Rectal smooth muscle tissue (tissue), 1 donor: Measurements from ENCODE around the gene GPR78.
"Not testable (repeated sequence)": the region's sequence is repeated elsewhere in the genome, so short reads cannot be mapped to it uniquely, and the experiment has no call there.

Experiments used
- H3K27ac ChIP-seq: one replicate; pipeline ENCODE4 v1.7.0; 2013; ENCODE audit warnings: low read depth, low read length, inconsistent platforms
- H3K27me3 ChIP-seq: one replicate; pipeline ENCODE4 v1.7.0; 2013; ENCODE audit warnings: low read length; ENCODE audit not compliant: control insufficient read depth, insufficient read depth
- H3K36me3 ChIP-seq: one replicate; pipeline ENCODE4 v1.7.0; 2013; ENCODE audit warnings: low read length; ENCODE audit not compliant: control insufficient read depth, insufficient read depth
- H3K4me1 ChIP-seq: one replicate; pipeline ENCODE4 v1.7.0; 2013; ENCODE audit warnings: low read length; ENCODE audit not compliant: control insufficient read depth, insufficient read depth
- H3K4me3 ChIP-seq: one replicate; pipeline ENCODE4 v1.7.0; 2013; ENCODE audit warnings: low read length
- H3K9ac ChIP-seq: one replicate; pipeline ENCODE4 v1.7.0; 2013; ENCODE audit warnings: low read length

The GPR78 gene

DNA sequence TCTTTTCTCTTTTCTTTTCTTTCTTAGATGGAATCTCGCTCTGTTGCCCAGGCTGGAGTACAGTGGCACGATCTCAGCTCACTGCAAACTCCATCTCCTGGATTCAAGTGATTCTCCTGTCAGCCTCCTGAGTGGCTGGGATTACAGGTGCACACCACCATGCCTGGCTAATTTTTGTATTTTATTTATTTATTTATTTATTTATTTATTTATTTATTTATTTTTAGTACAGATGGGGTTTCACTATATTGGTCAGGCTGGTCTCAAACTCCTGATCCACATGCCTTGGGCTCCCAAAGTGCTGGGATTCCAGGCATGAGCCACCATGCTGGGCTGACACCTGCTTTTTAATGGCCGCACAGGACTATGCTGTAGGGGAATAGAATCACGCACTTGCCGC is 3.6 kb upstream of the GPR78 start:
- not testable (repeated sequence) for H3K27me3 ChIP-seq, H3K4me3 ChIP-seq, H3K36me3 ChIP-seq, H3K27ac ChIP-seq, H3K9ac ChIP-seq, H3K4me1 ChIP-seq

GRCh38 chr4:8577046-8577445 is 3.1 kb upstream of the GPR78 start:
- Histone ChIP-seq H3K27me3 (peaks cover 13% of the 10 kb centered on the region), H3K4me1 (no peaks in the 10 kb centered on the region)

DNA sequence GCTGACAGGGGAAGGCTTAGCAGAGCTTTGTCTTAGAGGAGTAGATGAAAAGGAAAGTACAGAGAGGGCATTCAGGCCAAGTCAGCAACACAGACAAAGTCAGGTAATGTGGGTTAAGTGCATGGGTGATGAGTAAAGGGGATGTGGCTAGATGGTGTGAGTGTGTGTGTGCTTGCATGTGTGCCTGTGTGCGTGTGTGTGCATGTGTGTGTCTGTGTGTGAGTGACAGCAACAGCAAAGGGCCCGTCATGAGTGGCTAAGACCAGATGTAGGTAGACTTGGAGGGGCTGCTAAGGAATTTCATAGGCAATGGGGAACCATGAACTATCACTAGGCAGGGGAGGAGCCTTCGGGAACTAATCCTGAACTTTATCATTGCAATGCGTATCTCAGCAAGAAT is 2.2 kb upstream of the GPR78 start:
- Histone ChIP-seq H3K4me3 (no peak overlapping the region), H3K27me3 (peaks cover 14% of the 10 kb centered on the region), H3K4me1 (no peaks in the 10 kb centered on the region), H3K9ac (no peak overlapping the region), H3K36me3 (no peaks in the 10 kb centered on the region), H3K27ac (no peak overlapping the region)

More at GRCh38 chr4:8577046-8577445, 3.1 kb upstream of the GPR78 start:
- no peaks in the 10 kb centered on the region for H3K36me3 ChIP-seq
- H3K9ac ChIP-seq = no peak overlapping the region
- no peak overlapping the region for H3K4me3 ChIP-seq
- no peak overlapping the region for H3K27ac ChIP-seq

- Histone ChIP-seq H3K9ac (no peak overlapping the region), H3K4me3 (no peak overlapping the region), H3K4me1 (no peaks in the 10 kb centered on the region), H3K27me3 (peaks cover 14% of the 10 kb centered on the region), H3K27ac (no peak overlapping the region), H3K36me3 (no peaks in the 10 kb centered on the region)
Observed at GRCh38 chr4:8578717-8579116, 1.5 kb upstream of the GPR78 start.

- peaks cover 14% of the 10 kb centered on the region for H3K27me3 ChIP-seq
- no peak overlapping the region for H3K4me3 ChIP-seq
- no peaks in the 10 kb centered on the region for H3K36me3 ChIP-seq
- H3K4me1 ChIP-seq = no peaks in the 10 kb centered on the region
- H3K27ac ChIP-seq = no peak overlapping the region
- H3K9ac ChIP-seq = no peak overlapping the region
Observed at GRCh38 chr4:8579526-8580320, 469 bp upstream of the GPR78 start.

DNA sequence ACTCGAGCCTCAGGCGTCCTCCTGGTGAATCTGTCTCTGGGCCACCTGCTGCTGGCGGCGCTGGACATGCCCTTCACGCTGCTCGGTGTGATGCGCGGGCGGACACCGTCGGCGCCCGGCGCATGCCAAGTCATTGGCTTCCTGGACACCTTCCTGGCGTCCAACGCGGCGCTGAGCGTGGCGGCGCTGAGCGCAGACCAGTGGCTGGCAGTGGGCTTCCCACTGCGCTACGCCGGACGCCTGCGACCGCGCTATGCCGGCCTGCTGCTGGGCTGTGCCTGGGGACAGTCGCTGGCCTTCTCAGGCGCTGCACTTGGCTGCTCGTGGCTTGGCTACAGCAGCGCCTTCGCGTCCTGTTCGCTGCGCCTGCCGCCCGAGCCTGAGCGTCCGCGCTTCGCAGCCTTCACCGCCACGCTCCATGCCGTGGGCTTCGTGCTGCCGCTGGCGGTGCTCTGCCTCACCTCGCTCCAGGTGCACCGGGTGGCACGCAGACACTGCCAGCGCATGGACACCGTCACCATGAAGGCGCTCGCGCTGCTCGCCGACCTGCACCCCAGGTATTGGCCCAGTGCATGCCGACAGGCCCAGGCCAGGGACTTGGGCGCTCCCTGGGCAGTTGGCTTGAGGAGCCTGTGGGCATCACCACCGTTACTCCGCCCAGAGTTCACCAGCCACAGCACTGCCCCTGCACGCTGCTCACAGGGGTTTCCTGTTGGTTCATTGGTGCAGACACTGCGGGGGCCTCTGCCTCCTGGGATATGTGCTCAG is 1.1 kb downstream of the GPR78 start:
- Histone ChIP-seq H3K4me1 (no peaks in the 10 kb centered on the region), H3K27me3 (peaks cover 18% of the 10 kb centered on the region), H3K27ac (no peak overlapping the region), H3K36me3 (no peaks in the 10 kb centered on the region), H3K4me3 (no peak overlapping the region), H3K9ac (no peak overlapping the region)

DNA sequence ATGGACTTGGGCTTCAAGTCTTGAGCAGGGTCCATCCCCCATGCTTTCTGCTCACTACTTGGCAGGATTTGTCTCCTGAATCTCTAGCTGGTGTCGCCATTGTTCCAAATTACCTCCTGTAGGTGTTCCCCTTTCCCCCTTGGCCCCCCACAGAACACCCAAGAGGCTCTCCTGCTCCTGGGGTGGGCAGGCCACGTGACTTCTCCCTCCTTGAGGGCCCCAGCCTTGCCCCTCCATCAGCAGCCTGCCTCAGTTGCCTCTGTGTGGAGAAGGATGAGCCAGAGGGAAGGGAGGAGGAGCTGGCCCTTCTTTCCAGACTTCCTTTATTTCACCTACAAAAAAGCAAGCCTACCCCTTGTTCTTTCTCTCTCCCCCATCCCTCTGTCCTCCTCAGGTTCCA is 1.8 kb downstream of the GPR78 start:
- Histone ChIP-seq H3K9ac (no peak overlapping the region), H3K27me3 (peaks cover 18% of the 10 kb centered on the region), H3K36me3 (no peaks in the 10 kb centered on the region), H3K4me1 (no peaks in the 10 kb centered on the region), H3K4me3 (no peak overlapping the region), H3K27ac (no peak overlapping the region)

- Histone ChIP-seq H3K27ac (no peak overlapping the region), H3K36me3 (no peaks in the 10 kb centered on the region), H3K4me1 (no peaks in the 10 kb centered on the region), H3K4me3 (no peak overlapping the region), H3K27me3 (peaks cover 18% of the 10 kb centered on the region), H3K9ac (no peak overlapping the region)
Observed at GRCh38 chr4:8582436-8582835, 2.2 kb downstream of the GPR78 start.

DNA sequence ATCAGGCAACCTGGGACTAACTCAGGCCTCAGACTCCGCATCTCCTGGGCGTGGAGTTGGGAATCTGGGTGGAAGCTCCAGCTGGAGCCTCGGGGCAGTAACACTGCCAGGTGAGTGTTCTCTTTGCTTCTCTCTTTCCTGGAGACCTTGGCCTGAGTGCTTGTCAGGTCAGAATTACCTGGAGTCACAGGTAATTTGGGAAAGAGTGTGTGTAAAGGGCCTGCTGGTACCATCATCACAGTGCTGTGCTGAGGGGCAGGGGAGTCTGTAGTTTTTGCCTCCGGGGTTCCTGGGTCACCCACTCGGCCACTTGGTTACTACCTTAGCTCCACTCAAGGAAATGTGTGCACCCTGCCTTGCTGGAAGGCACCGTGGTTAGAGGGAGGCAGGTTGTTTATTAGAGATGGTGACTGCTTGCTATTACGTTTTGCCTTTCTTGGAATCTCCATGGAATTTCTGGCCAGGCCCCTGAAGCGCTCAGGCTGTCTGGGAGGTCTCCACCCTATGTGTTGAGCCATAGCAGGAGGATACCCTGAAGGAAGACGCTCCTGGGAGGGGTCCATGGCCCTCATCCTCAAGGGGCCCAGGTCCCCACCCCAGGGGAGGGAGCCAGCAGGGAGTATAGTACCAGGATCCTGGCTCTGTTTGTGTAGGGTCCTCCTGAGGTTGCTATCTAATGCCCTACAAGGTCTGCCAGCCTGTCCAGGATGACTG is 2.9 kb downstream of the GPR78 start:
- Histone ChIP-seq H3K27ac (no peak overlapping the region), H3K4me3 (no peak overlapping the region), H3K27me3 (peaks cover 22% of the 10 kb centered on the region), H3K9ac (no peak overlapping the region), H3K4me1 (no peaks in the 10 kb centered on the region), H3K36me3 (no peaks in the 10 kb centered on the region)

- no peak overlapping the region for H3K9ac ChIP-seq
- no peaks in the 10 kb centered on the region for H3K36me3 ChIP-seq
- no peak overlapping the region for H3K27ac ChIP-seq
- peaks cover 22% of the 10 kb centered on the region for H3K27me3 ChIP-seq
- no peaks in the 10 kb centered on the region for H3K4me1 ChIP-seq
- no peak overlapping the region for H3K4me3 ChIP-seq
Observed at GRCh38 chr4:8583655-8584025, 3.4 kb downstream of the GPR78 start.

GRCh38 chr4:8585186-8585585 is 5.0 kb downstream of the GPR78 start:
- Histone ChIP-seq H3K4me1 (no peaks in the 10 kb centered on the region), H3K4me3 (no peak overlapping the region), H3K27ac (no peak overlapping the region), H3K9ac (no peak overlapping the region), H3K36me3 (no peaks in the 10 kb centered on the region), H3K27me3 (peaks cover 22% of the 10 kb centered on the region)

DNA sequence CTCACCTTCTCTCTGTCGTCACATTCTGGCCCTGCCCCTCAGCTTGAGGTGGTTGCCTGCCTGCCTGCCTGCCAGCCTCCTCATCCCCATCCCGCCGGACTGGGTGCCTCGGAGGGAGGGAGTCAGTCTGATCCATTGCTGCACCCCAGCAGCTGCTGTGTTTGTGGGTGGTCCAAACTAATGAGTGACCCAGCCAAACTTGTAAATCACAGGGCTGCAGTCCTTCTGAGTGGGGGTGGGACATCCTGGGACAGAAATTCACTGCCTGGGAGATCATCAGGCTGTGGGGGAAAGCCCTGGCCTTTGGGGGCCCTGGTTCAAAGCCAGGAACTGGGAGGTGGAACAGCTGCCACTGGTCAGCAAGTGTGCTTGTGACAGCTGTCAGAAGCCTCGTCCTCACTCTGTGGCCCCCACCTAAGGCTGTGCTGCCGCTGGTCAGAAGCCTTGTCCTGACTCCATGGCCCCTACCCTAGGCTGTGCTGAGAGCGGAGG is 5.6 kb downstream of the GPR78 start:
- Histone ChIP-seq H3K4me3 (no peak overlapping the region), H3K36me3 (no peaks in the 10 kb centered on the region), H3K27me3 (peaks cover 22% of the 10 kb centered on the region), H3K4me1 (no peaks in the 10 kb centered on the region), H3K9ac (no peak overlapping the region), H3K27ac (no peak overlapping the region)
